Dedifferentiated amniotic fluid mesenchymal stem cell (primary cell): ENCODE results near the gene CACNA1A.

ENCODE experiments used
- DNase-seq: peaks from one replicate; pipeline ENCODE4 v3.0.0-alpha.2; 2016; ENCODE audit errors: extremely low spot score

CACNA1A gene

DNA sequence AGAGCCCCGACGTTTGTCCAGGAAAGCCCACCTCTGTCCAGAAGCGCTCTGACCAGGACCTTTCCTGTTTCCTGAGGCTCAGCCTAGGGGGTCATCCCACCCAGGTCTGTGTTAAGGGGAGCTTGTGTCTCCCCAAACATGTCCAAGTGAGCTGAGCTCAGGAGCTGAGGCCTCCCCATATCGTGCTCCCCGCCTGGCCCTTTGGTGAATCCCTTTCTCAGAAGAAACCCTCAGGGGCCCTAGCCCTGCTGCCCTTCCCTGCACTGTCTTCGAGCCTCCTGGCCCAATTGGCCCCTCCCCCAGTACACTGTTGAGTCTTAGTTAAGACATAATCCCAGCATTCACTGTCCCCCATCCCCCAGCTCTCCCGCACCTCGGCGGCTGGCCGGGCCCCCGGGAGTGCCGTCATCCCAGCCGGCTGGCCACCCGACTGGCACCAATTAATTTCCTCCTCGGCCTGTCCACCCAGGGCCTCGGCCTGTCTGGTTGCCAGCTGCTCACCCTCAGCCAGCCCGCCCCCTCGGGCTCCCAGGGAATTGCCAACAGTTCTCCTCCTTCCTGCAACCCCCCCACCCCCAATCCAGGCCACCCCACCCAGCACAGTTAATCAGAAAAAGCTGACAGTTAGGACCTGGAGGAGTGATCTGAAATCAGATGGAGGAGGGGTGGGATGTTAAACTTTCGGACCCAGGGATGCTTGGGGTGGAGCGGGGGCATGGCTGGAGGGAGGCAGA, 342.5 kb downstream of the CACNA1A start:
- DNase-seq = no peak

DNA sequence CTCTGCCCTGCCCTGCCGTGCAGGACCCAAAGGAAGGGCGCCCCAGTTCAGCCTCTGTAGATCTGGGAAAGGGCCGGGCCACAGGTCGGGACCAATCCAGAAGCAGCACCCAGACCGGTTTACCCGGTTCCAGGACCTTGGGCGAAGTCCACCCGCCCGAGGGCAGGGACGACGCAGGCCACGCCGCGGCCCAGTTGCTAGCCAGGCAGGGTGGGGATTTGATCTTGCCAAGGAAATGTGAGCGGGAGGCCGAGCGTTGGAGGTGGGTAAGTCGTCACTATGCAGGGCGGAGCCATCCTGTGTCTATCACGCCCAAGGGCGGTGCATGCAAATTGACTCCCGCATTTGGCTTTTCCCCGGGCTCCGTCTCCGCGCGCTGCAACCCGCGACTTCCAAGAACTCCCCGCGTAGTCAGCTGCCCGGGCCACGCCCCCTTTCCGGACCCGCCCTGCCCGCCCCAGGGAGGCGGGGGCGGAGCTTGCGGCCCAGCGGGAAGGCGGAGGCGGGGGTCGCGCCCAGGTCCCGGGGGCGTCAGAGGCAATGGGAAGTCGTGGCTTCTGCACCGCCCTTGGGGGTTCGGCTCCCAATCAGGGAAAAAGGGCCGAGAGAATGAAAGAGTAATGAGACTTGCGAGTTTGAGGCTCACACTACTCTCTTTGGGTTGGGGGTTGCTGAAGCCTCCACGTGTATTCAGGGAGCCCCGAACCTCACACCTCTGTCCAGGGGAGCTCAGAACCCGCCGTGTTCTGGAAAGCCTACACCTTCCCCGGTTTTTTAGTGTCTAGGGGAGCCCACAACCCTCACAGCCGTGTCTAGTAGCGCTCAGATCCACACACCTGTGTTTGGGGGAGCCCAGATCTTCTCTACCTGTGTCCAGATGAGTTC, 343.3 kb downstream of the CACNA1A start:
- DNase-seq = peak; percentile 97

GRCh38 chr19:13160557-13160956, 345.7 kb downstream of the CACNA1A start:
- DNase-seq = no peak

DNA sequence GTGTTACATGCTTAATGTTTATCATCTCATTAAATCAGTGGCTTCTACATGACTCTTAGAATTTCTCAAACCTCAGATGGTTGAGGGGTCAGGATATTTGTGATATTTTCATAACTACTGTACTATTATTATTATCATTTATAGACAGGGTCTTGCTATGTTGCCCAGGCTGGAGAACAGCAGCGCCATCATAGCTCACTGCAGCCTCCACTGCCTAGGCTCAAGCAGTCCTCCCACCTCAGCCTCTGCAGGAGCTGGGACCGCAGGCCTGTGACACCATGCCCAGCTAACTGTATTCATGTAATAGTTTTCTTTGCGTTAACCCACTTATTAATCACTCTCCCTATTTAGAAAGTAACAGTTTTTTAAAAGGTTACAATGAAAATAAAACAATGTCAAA, 346.6 kb downstream of the CACNA1A start:
- no peak for DNase-seq
